ENCODE results near the gene TIMM13. TPM values are rescaled to one million over a fixed set of nuclear protein-coding genes. Genes with fewer than 3 reads are reported as not detected.

Gene TIMM13
- total and polyA plus RNA-seq, 5 donors: 69.6 to 91.2 (median 74.1) TPM

GRCh38 chr19:2392366-2392765, 35.0 kb downstream of the TIMM13 start:
- intact Hi-C loops (cut with DNase I): loop anchor here in 1 of 4 donors (10.0 kb wide), 1 partner anchor 108 kb away; the partner anchor contains the start of gene PEAK3
- Histone ChIP-seq H3K4me1 (ENCODE audit: control insufficient read depth, insufficient read depth, low read length) (no peaks in the 10 kb centered on the region), H3K4me3 (ENCODE audit: low read length) (no peak overlapping the region), H3K9me3 (ENCODE audit: control insufficient read depth, low read length) (no peaks in the 10 kb centered on the region), H3K27me3 (ENCODE audit: control insufficient read depth, insufficient read depth) (no peaks in the 10 kb centered on the region), H3K27ac (ENCODE audit: low read length) (no peak overlapping the region)
- 65% methylated on average over 7 of the region's 7 CpGs for WGBS
- DNase-seq (no peak), ATAC-seq (no peak)

- Histone ChIP-seq H3K27ac (ENCODE audit: low read length) (no peak overlapping the region), H3K9me3 (ENCODE audit: control insufficient read depth, low read length) (no peaks in the 10 kb centered on the region), H3K4me3 (ENCODE audit: low read length) (no peak overlapping the region), H3K4me1 (ENCODE audit: control insufficient read depth, insufficient read depth, low read length) (no peaks in the 10 kb centered on the region), H3K27me3 (ENCODE audit: control insufficient read depth, insufficient read depth) (no peaks in the 10 kb centered on the region)
- 8% methylated on average over 10 of the region's 10 CpGs for WGBS
- peak; percentile 68 for ATAC-seq
- DNase-seq: no peak
- intact Hi-C loops (cut with DNase I): loop anchor here in 1 of 4 donors (10.0 kb wide), 1 partner anchor 106 kb away; the partner anchor contains the start of gene PEAK3
Observed at GRCh38 chr19:2391118-2391725, 36.2 kb downstream of the TIMM13 start.

GRCh38 chr19:2389594-2389993, 37.8 kb downstream of the TIMM13 start:
- Histone ChIP-seq H3K27ac (ENCODE audit: low read length) (no peak overlapping the region), H3K4me1 (ENCODE audit: control insufficient read depth, insufficient read depth, low read length) (no peaks in the 10 kb centered on the region), H3K9me3 (ENCODE audit: control insufficient read depth, low read length) (no peaks in the 10 kb centered on the region), H3K4me3 (ENCODE audit: low read length) (no peak overlapping the region), H3K27me3 (ENCODE audit: control insufficient read depth, insufficient read depth) (no peaks in the 10 kb centered on the region)
- DNase-seq (no peak), ATAC-seq (no peak)
- 85% methylated on average over 21 of the region's 21 CpGs for WGBS
- intact Hi-C loops (cut with DNase I): loop anchor here in 1 of 4 donors (10.0 kb wide), 1 partner anchor 235 kb away; the partner anchor contains the start of gene AP3D1

GRCh38 chr19:2387367-2388288, 39.8 kb downstream of the TIMM13 start:
- DNase-seq: no peak
- Histone ChIP-seq H3K4me3 (ENCODE audit: low read length) (no peak overlapping the region), H3K9me3 (ENCODE audit: control insufficient read depth, low read length) (no peaks in the 10 kb centered on the region), H3K27me3 (ENCODE audit: control insufficient read depth, insufficient read depth) (no peaks in the 10 kb centered on the region), H3K4me1 (ENCODE audit: control insufficient read depth, insufficient read depth, low read length) (no peaks in the 10 kb centered on the region), H3K27ac (ENCODE audit: low read length) (no peak overlapping the region)
- no peak for ATAC-seq
- intact Hi-C loops (cut with DNase I): loop anchor here in 1 of 4 donors (10.0 kb wide), 1 partner anchor 233 kb away; the partner anchor contains the start of gene AP3D1
- WGBS: 64% methylated on average over 20 of the region's 20 CpGs

GRCh38 chr19:2385053-2385721, 42.2 kb downstream of the TIMM13 start:
- no peaks in the 10 kb centered on the region for H3K27me3 ChIP-seq (ENCODE audit: control insufficient read depth, insufficient read depth)
- H3K27ac ChIP-seq (ENCODE audit: low read length): no peak overlapping the region
- no peaks in the 10 kb centered on the region for H3K9me3 ChIP-seq (ENCODE audit: control insufficient read depth, low read length)
- intact Hi-C loops (cut with DNase I): loop anchor here in 1 of 4 donors (10.0 kb wide), 1 partner anchor 230 kb away; the partner anchor contains the start of gene AP3D1
- DNase-seq (no peak), ATAC-seq (no peak)
- H3K4me3 ChIP-seq (ENCODE audit: low read length): no peak overlapping the region
- WGBS: 21% methylated on average over 37 of the region's 37 CpGs
- no peaks in the 10 kb centered on the region for H3K4me1 ChIP-seq (ENCODE audit: control insufficient read depth, insufficient read depth, low read length)

GRCh38 chr19:2382530-2383222, 44.7 kb downstream of the TIMM13 start:
- Histone ChIP-seq H3K27me3 (ENCODE audit: control insufficient read depth, insufficient read depth) (no peaks in the 10 kb centered on the region), H3K9me3 (ENCODE audit: control insufficient read depth, low read length) (no peaks in the 10 kb centered on the region), H3K4me1 (ENCODE audit: control insufficient read depth, insufficient read depth, low read length) (no peaks in the 10 kb centered on the region), H3K4me3 (ENCODE audit: low read length) (no peak overlapping the region), H3K27ac (ENCODE audit: low read length) (no peak overlapping the region)
- WGBS: 89% methylated on average over 13 of the region's 13 CpGs
- ATAC-seq (no peak), DNase-seq (no peak)
- intact Hi-C loops (cut with DNase I): loop anchor here in 1 of 4 donors (10.0 kb wide), 1 partner anchor 228 kb away; the partner anchor contains the start of gene AP3D1

GRCh38 chr19:2381148-2381820, 46.1 kb downstream of the TIMM13 start:
- Histone ChIP-seq H3K27ac (ENCODE audit: low read length) (no peak overlapping the region), H3K9me3 (ENCODE audit: control insufficient read depth, low read length) (no peaks in the 10 kb centered on the region), H3K4me3 (ENCODE audit: low read length) (no peak overlapping the region), H3K27me3 (ENCODE audit: control insufficient read depth, insufficient read depth) (no peaks in the 10 kb centered on the region), H3K4me1 (ENCODE audit: control insufficient read depth, insufficient read depth, low read length) (no peaks in the 10 kb centered on the region)
- no peak for ATAC-seq
- 52% methylated on average over 18 of the region's 18 CpGs for WGBS
- intact Hi-C loops (cut with DNase I): loop anchor here in 1 of 4 donors (10.0 kb wide), 1 partner anchor 226 kb away; the partner anchor contains the start of gene AP3D1
- no peak for DNase-seq

- DNase-seq: no peak
- Histone ChIP-seq H3K4me1 (ENCODE audit: control insufficient read depth, insufficient read depth, low read length) (no peaks in the 10 kb centered on the region), H3K27ac (ENCODE audit: low read length) (no peak overlapping the region), H3K27me3 (ENCODE audit: control insufficient read depth, insufficient read depth) (no peaks in the 10 kb centered on the region), H3K4me3 (ENCODE audit: low read length) (no peak overlapping the region), H3K9me3 (ENCODE audit: control insufficient read depth, low read length) (no peaks in the 10 kb centered on the region)
- WGBS: 81% methylated on average over 2 of the region's 2 CpGs
- intact Hi-C loops (cut with DNase I): loop anchor here in 1 of 4 donors (10.0 kb wide), 1 partner anchor 226 kb away; the partner anchor contains the start of gene AP3D1
- ATAC-seq: no peak
Observed at GRCh38 chr19:2380567-2380966, 46.8 kb downstream of the TIMM13 start.

- H3K27ac ChIP-seq (ENCODE audit: low read length): no peak overlapping the region
- H3K4me1 ChIP-seq (ENCODE audit: control insufficient read depth, insufficient read depth, low read length): no peaks in the 10 kb centered on the region
- H3K27me3 ChIP-seq (ENCODE audit: control insufficient read depth, insufficient read depth): no peaks in the 10 kb centered on the region
- intact Hi-C loops (cut with DNase I): no loop called here
- H3K9me3 ChIP-seq (ENCODE audit: control insufficient read depth, low read length): no peaks in the 10 kb centered on the region
- ATAC-seq (no peak), DNase-seq (no peak)
- no peak overlapping the region for H3K4me3 ChIP-seq (ENCODE audit: low read length)
- 79% methylated on average over 15 of the region's 15 CpGs for WGBS
Observed at GRCh38 chr19:2376784-2377519, 50.4 kb downstream of the TIMM13 start.

All from right cardiac atrium (tissue), 5 donors.